Measurements from ENCODE around the gene ANTXRL.
"Not testable (repeated sequence)": the region's sequence is repeated elsewhere in the genome, so short reads cannot be mapped to it uniquely, and the experiment has no call there.

ANTXRL gene

GRCh38 chr10:46273506-46274477 is 13.0 kb upstream of the ANTXRL start:
- no peak for DNase-seq (ENCODE audit: low read depth)

- no peak for DNase-seq (ENCODE audit: low read depth)
These were observed 9.0 kb upstream of the ANTXRL start for GRCh38 chr10:46277840-46278239.

GRCh38 chr10:46282421-46282831 is 4.4 kb upstream of the ANTXRL start:
- DNase-seq (ENCODE audit: low read depth), result not testable (repeated sequence)

- DNase-seq (ENCODE audit: low read depth), result peak; percentile 59
These were observed 3.8 kb upstream of the ANTXRL start for GRCh38 chr10:46282842-46283574.

- no peak for DNase-seq (ENCODE audit: low read depth)
These were observed 3.1 kb upstream of the ANTXRL start for GRCh38 chr10:46283580-46284285.

- peak; percentile 61 for DNase-seq (ENCODE audit: low read depth)
These were observed 2.2 kb upstream of the ANTXRL start for GRCh38 chr10:46284286-46285229.

- no peak for DNase-seq (ENCODE audit: low read depth)
These were observed 1.5 kb upstream of the ANTXRL start for GRCh38 chr10:46285300-46285699.

- no peak for DNase-seq (ENCODE audit: low read depth)
These were observed 704 bp upstream of the ANTXRL start for GRCh38 chr10:46285966-46286620.

- DNase-seq (ENCODE audit: low read depth), result no peak
These were observed 1.2 kb downstream of the ANTXRL start for GRCh38 chr10:46287846-46288477.

- no peak for DNase-seq (ENCODE audit: low read depth)
These were observed 1.9 kb downstream of the ANTXRL start for GRCh38 chr10:46288601-46289206.

GRCh38 chr10:46289209-46289810 is 2.5 kb downstream of the ANTXRL start:
- no peak for DNase-seq (ENCODE audit: low read depth)

GRCh38 chr10:46290101-46290886 is 3.5 kb downstream of the ANTXRL start:
- no peak for DNase-seq (ENCODE audit: low read depth)

GRCh38 chr10:46291817-46292572 is 5.2 kb downstream of the ANTXRL start:
- DNase-seq (ENCODE audit: low read depth), result no peak

GRCh38 chr10:46292573-46293023 is 5.8 kb downstream of the ANTXRL start:
- no peak for DNase-seq (ENCODE audit: low read depth)

GRCh38 chr10:46293228-46293627 is 6.4 kb downstream of the ANTXRL start:
- no peak for DNase-seq (ENCODE audit: low read depth)

GRCh38 chr10:46293832-46294640 is 7.2 kb downstream of the ANTXRL start:
- no peak for DNase-seq (ENCODE audit: low read depth)
